B cell (primary cell): Measurements from ENCODE around the gene LAP3. TPM values are rescaled to one million over a fixed set of nuclear protein-coding genes. Genes with fewer than 3 reads are reported as not detected.

ENCODE experiments used
- ATAC-seq: fragments of 200-7000 bp; cut with Tn5 transposase; one replicate; pipeline ENCODE4 v1.10.0; 2021; ENCODE audit warnings: low read depth, mild to moderate bottlenecking, moderate number of reproducible peaks, moderate library complexity
- CTCF ChIA-PET: fragments of 350-600 bp; sonication (Branson Sonifier 250); formaldehyde crosslinking; loops from one replicate; lab custom pipeline; 2021; ENCODE audit warnings: antibody characterized with exemption, inconsistent platforms; lab: Charles Lee
- POLR2A ChIA-PET: fragments of 350-600 bp; sonication (Branson Sonifier 250); formaldehyde crosslinking; loops from one replicate; lab custom pipeline; 2021; ENCODE audit warnings: antibody characterized with exemption; lab: Charles Lee
- DNase-seq: peaks from one replicate; pipeline ENCODE4 v3.0.0; 2013
- H2AFZ ChIP-seq: 2 replicates; pipeline ENCODE4 v1.6.1; 2012; ENCODE audit warnings: mild to moderate bottlenecking, low read depth, low read length; ENCODE audit not compliant: insufficient read depth, poor library complexity, severe bottlenecking
- H3K27ac ChIP-seq, 2 donors: 1 replicate in 1 of 2; 2 replicates in 1 of 2; pipeline ENCODE4 v1.5.1; 2012 to 2013; ENCODE audit warnings: low read length in 2 of 2, mild to moderate bottlenecking in 2 of 2, moderate library complexity in 1 of 2
- H3K27me3 ChIP-seq, 4 experiments: fragments of 200-600 bp in 1 of 4; sonication (generic) in 1 of 4; replicated peaks in 1 of 4; 1 replicate in 2 of 4; 2 replicates in 2 of 4; pipeline versions ENCODE4 v1.6.1 to v1.7.0; 2013 to 2016; ENCODE audit warnings: low read length in 3 of 4, mild to moderate bottlenecking in 2 of 4, mixed read lengths in 1 of 4, moderate library complexity in 1 of 4; ENCODE audit not compliant: insufficient read depth in 4 of 4, control insufficient read depth in 3 of 4; ENCODE audit errors: control extremely low read depth in 1 of 4
- H3K36me3 ChIP-seq, 2 experiments: replicated peaks in 1 of 2; 1 replicate in 1 of 2; 2 replicates in 1 of 2; pipeline versions ENCODE4 v1.6.1 to v1.7.1; 2013; ENCODE audit warnings: low read length in 1 of 2; ENCODE audit not compliant: insufficient read depth in 2 of 2, control insufficient read depth in 1 of 2; ENCODE audit errors: control extremely low read depth in 1 of 2, extremely low read depth in 1 of 2
- H3K4me1 ChIP-seq, 2 donors: fragments of 200-600 bp in 1 of 2; sonication (generic) in 1 of 2; 1 replicate in 1 of 2; 2 replicates in 1 of 2; pipeline versions ENCODE4 v1.5.1 to v1.6.1; 2013 to 2017; ENCODE audit warnings: low read length in 2 of 2; ENCODE audit not compliant: control insufficient read depth in 2 of 2, insufficient read depth in 2 of 2
- H3K4me2 ChIP-seq: replicated peaks from 2 replicates; pipeline ENCODE3; 2012; ENCODE audit warnings: mild to moderate bottlenecking, low read depth, low read length; ENCODE audit not compliant: poor library complexity, severe bottlenecking
- H3K4me3 ChIP-seq, 5 experiments: fragments of 200-600 bp in 1 of 5; sonication (generic) in 1 of 5; 1 replicate in 3 of 5; 2 replicates in 2 of 5; pipeline versions ENCODE4 v1.5.1 to v1.7.0; 2011 to 2016; ENCODE audit warnings: low read length in 4 of 5, mild to moderate bottlenecking in 4 of 5, low read depth in 2 of 5, control low read depth in 1 of 5, moderate library complexity in 1 of 5; ENCODE audit not compliant: insufficient read depth in 1 of 5; ENCODE audit errors: control extremely low read depth in 1 of 5, extremely low read depth in 1 of 5
- H3K79me2 ChIP-seq: fragments of 200-600 bp; sonication (generic); one replicate; pipeline ENCODE4 v1.6.0; 2016; ENCODE audit warnings: low read length; ENCODE audit not compliant: control insufficient read depth, insufficient read depth
- H3K9ac ChIP-seq: fragments of 200-600 bp; sonication (generic); 2 replicates; pipeline ENCODE4 v1.6.1; 2017; ENCODE audit warnings: mild to moderate bottlenecking, low read length, moderate library complexity
- H3K9me3 ChIP-seq, 3 donors: one replicate each; pipeline versions ENCODE4 v1.6.1 to v1.7.1; 2013; ENCODE audit warnings: low read length in 2 of 3; ENCODE audit not compliant: control insufficient read depth in 2 of 3, insufficient read depth in 1 of 3; ENCODE audit errors: control extremely low read depth in 1 of 3
- H4K20me1 ChIP-seq: 2 replicates; pipeline ENCODE4 v1.6.0; 2012; ENCODE audit warnings: mild to moderate bottlenecking, low read length; ENCODE audit not compliant: insufficient read depth, control insufficient read depth, poor library complexity, severe bottlenecking
- H3K27ac Mint-ChIP-seq: one replicate; pipeline ENCODE4 v1.8.0; 2021; ENCODE audit warnings: mixed read lengths
- H3K27me3 Mint-ChIP-seq: one replicate; pipeline ENCODE4 v1.8.0; 2021; ENCODE audit warnings: mixed read lengths
- H3K4me1 Mint-ChIP-seq: one replicate; pipeline ENCODE4 v1.8.0; 2021; ENCODE audit warnings: mixed read lengths
- H3K4me3 Mint-ChIP-seq: one replicate; pipeline ENCODE4 v1.8.0; 2021; ENCODE audit warnings: mixed read lengths
- H3K9me3 Mint-ChIP-seq: one replicate; pipeline ENCODE4 v1.8.0; 2022; ENCODE audit warnings: mixed read lengths; ENCODE audit not compliant: insufficient read depth
- CTCF ChIP-seq: fragments of 200-600 bp; IDR thresholded peaks from one replicate; pipeline ENCODE4 v1.8.0; 2022; ENCODE audit warnings: antibody characterized with exemption, mild to moderate bottlenecking
- EZH2 ChIP-seq: IDR thresholded peaks from 2 replicates; pipeline ENCODE4 v1.6.1; 2012; ENCODE audit warnings: borderline replicate concordance, low read depth, mild to moderate bottlenecking, moderate library complexity, low read length; ENCODE audit not compliant: insufficient read depth, poor library complexity, severe bottlenecking
- WGBS: methylation state at CpG from one replicate; pipeline ENCODE4 v1.1.5; 2013; ENCODE audit warnings: missing lambda C conversion rate; ENCODE audit not compliant: insufficient coverage; 5-methylcytosine and 5-hydroxymethylcytosine counted together
- intact Hi-C: fragments of 100-400 bp; cut with micrococcal nuclease; formaldehyde crosslinking; loops from one replicate; pipeline ENCODE4 v1.10.0; 2022
- polyA plus RNA-seq: library from polyadenylated mRNA; depleted of rRNA; stranded (reverse); fragments of >200 nt; gene quantifications from 2 replicates; pipeline ENCODE4 v1.2.3, GENCODE V29; 2012
- total RNA-seq, 2 donors: library from RNA; stranded (reverse); fragments of 120-200 nt in 1 of 2; gene quantifications; 1 replicate in 1 of 2; 2 replicates in 1 of 2; pipeline versions ENCODE4 v1.2.3 to v1.2.4, GENCODE V29; 2013 to 2022

Gene LAP3
- total and polyA plus RNA-seq, 2 donors (not counting 1 experiment from before 2014, with no cell fraction given) = 18.4 to 30.1 TPM

GRCh38 chr4:17639136-17639535, 62.1 kb downstream of the LAP3 start:
- Histone ChIP-seq H4K20me1 (peaks cover 12% of the 10 kb centered on the region), H3K4me1 (peaks cover 0 to 3% of the 10 kb centered on the region in 2 donors), H3K4me3 (no peak overlapping the region), H3K9me3 (no peaks in the 10 kb centered on the region), H3K79me2 (no peaks in the 10 kb centered on the region), H3K4me2 (no peak overlapping the region), H3K27ac (no peak overlapping the region), H3K36me3 (peaks cover 1 to 6% of the 10 kb centered on the region in 2 experiments), H3K9ac (no peak overlapping the region), H3K27me3 (no peaks in the 10 kb centered on the region), H2AFZ (no peak overlapping the region)
- no peak for DNase-seq
- no peak overlapping the region for H3K4me3 Mint-ChIP-seq
- 85% methylated on average over 7 of the region's 7 CpGs for WGBS
- POLR2A ChIA-PET = no interaction called here
- no peak for TF ChIP-seq EZH2
- TF ChIP-seq CTCF = no peak
- CTCF ChIA-PET = interaction anchor here (0.7 to 1.2 kb wide), 2 partner anchors 8 to 90 kb away, joined by 3 to 7 read pairs; no protein-coding TSS in a partner anchor
- intact Hi-C loops = no loop called here
- H3K4me1 Mint-ChIP-seq = no peaks in the 10 kb centered on the region
- no peak overlapping the region for H3K27ac Mint-ChIP-seq
- ATAC-seq = no peak
- H3K27me3 Mint-ChIP-seq = no peaks in the 10 kb centered on the region
- no peaks in the 10 kb centered on the region for H3K9me3 Mint-ChIP-seq

GRCh38 chr4:17642398-17642783, 65.4 kb downstream of the LAP3 start:
- no peaks in the 10 kb centered on the region for H3K27me3 Mint-ChIP-seq
- H3K27me3 ChIP-seq = no peaks in the 10 kb centered on the region
- DNase-seq (no peak), ATAC-seq (no peak)
- H2AFZ ChIP-seq = no peak overlapping the region
- peaks cover 0 to 1% of the 10 kb centered on the region in 2 experiments for H3K36me3 ChIP-seq
- H3K9me3 ChIP-seq = peaks cover 0 to 7% (median 0%) of the 10 kb centered on the region in 3 donors
- no peaks in the 10 kb centered on the region for H3K79me2 ChIP-seq
- POLR2A ChIA-PET = no interaction called here
- TF ChIP-seq CTCF = no peak
- no peak for TF ChIP-seq EZH2
- no peak overlapping the region for H3K9ac ChIP-seq
- H3K4me3 ChIP-seq = no peak overlapping the region
- H3K4me1 ChIP-seq = no peaks in the 10 kb centered on the region
- H4K20me1 ChIP-seq = peaks cover 2% of the 10 kb centered on the region
- CTCF ChIA-PET = no interaction called here
- no peaks in the 10 kb centered on the region for H3K4me1 Mint-ChIP-seq
- intact Hi-C loops = no loop called here
- WGBS = no CpG with 5 or more reads among the region's 1 CpG
- no peak overlapping the region for H3K4me2 ChIP-seq
- no peak overlapping the region for H3K27ac Mint-ChIP-seq
- H3K27ac ChIP-seq = no peak overlapping the region
- peaks cover 3% of the 10 kb centered on the region for H3K9me3 Mint-ChIP-seq
- H3K4me3 Mint-ChIP-seq = no peak overlapping the region
